ENCODE data around the gene SIT1.

The SIT1 gene

GRCh38 chr9:35608221-35608620, 42.5 kb downstream of the SIT1 start:
- DNase-seq (ENCODE audit: low read depth in 1 of 2, low spot score in 1 of 2) = no peak

- no peak for DNase-seq (ENCODE audit: low read depth in 1 of 2, low spot score in 1 of 2)
Observed at GRCh38 chr9:35606726-35607125, 44.0 kb downstream of the SIT1 start.

- DNase-seq (ENCODE audit: low read depth in 1 of 2, low spot score in 1 of 2) = no peak
Observed at GRCh38 chr9:35606138-35606504, 44.6 kb downstream of the SIT1 start.

GRCh38 chr9:35605351-35606137, 45.2 kb downstream of the SIT1 start:
- no peak for DNase-seq (ENCODE audit: low read depth in 1 of 2, low spot score in 1 of 2)

- peak; percentile 65 to 70 for DNase-seq (ENCODE audit: low read depth in 1 of 2, low spot score in 1 of 2)
Observed at GRCh38 chr9:35604578-35605350, 46.0 kb downstream of the SIT1 start, which contains the start of gene TESK1. Gene TESK1, plus strand, starts transcription at chr9:35605262. Its CDS starts 358 bp downstream, at chr9:35605620.

- DNase-seq (ENCODE audit: low read depth in 1 of 2, low spot score in 1 of 2) = peak; percentile 96 to 99
Observed at GRCh38 chr9:35603986-35604577, 46.6 kb downstream of the SIT1 start.

- peak in 1 of 2 donors; percentile 9 for DNase-seq (ENCODE audit: low read depth in 1 of 2, low spot score in 1 of 2)
Observed at GRCh38 chr9:35603506-35603985, 47.2 kb downstream of the SIT1 start.

GRCh38 chr9:35599763-35600604, 50.7 kb downstream of the SIT1 start:
- no peak for DNase-seq (ENCODE audit: low read depth in 1 of 2, low spot score in 1 of 2)

Data from activated CD4-positive, alpha-beta T cell treated with anti-CD3 and anti-CD28 coated beads, Interleukin-2, amount 50 U/mL, for 24 hours (primary cell).